Measurements from ENCODE around the gene PLA2G2C.

- TF ChIP-seq EZH2 (IDR thresholded peaks at IDR 0.05): no peak
- TF ChIP-seq POLR2AphosphoS5 (IDR thresholded peaks at IDR 0.05; ENCODE audit: borderline replicate concordance, low read depth, low read length): no peak
These were observed 20.3 kb downstream of the PLA2G2C start for GRCh38 chr1:20166051-20166450.
